ENCODE results near the gene ARID5B.
"Not testable (repeated sequence)": the region's sequence is repeated elsewhere in the genome, so short reads cannot be mapped to it uniquely, and the experiment has no call there.

The ARID5B gene, protein sequence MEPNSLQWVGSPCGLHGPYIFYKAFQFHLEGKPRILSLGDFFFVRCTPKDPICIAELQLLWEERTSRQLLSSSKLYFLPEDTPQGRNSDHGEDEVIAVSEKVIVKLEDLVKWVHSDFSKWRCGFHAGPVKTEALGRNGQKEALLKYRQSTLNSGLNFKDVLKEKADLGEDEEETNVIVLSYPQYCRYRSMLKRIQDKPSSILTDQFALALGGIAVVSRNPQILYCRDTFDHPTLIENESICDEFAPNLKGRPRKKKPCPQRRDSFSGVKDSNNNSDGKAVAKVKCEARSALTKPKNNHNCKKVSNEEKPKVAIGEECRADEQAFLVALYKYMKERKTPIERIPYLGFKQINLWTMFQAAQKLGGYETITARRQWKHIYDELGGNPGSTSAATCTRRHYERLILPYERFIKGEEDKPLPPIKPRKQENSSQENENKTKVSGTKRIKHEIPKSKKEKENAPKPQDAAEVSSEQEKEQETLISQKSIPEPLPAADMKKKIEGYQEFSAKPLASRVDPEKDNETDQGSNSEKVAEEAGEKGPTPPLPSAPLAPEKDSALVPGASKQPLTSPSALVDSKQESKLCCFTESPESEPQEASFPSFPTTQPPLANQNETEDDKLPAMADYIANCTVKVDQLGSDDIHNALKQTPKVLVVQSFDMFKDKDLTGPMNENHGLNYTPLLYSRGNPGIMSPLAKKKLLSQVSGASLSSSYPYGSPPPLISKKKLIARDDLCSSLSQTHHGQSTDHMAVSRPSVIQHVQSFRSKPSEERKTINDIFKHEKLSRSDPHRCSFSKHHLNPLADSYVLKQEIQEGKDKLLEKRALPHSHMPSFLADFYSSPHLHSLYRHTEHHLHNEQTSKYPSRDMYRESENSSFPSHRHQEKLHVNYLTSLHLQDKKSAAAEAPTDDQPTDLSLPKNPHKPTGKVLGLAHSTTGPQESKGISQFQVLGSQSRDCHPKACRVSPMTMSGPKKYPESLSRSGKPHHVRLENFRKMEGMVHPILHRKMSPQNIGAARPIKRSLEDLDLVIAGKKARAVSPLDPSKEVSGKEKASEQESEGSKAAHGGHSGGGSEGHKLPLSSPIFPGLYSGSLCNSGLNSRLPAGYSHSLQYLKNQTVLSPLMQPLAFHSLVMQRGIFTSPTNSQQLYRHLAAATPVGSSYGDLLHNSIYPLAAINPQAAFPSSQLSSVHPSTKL

DNA sequence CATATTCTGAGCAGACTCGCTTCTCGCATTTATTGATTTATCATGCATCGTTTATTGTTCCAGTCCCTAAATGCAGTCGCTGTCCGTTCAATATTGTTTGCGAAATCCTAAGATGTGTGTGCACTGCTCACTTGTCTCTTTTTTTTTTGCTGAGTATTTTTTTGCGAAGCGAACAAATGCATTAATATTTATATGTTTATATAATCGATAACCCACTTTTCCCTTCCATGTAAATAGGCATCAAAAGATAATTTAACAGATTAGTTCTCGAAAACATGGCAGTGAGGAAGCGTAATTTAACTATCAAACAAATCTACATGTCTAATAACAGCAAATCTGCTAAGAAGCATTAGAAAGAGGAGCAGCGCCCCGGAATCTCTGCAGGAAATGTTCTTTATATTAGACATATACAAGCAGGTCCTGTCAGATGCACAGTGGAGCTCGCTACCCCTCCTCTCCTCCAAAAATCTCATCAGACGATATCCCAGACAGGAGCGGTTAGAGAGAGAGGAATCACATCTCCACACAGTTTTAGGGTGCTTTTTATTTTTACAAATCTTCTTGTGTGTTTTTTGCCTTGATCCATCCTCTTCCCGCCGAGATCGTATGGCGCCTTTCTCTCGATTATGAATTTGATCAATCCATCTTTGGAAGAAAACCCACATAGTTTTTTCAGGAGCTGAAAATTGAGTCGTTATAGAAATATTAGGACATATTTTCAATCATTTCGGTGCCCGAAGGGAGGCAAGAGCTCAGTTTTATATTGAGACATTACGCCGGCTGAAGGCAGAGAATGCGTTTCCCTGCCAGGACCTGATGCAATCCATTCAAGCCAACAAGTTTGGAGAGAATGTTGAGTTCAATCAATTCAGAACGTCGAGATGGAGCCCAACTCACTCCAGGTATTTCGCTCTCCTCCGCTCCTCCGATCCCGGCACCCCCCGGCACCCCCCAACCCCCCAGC lies at the start of gene ARID5B:
Gene ARID5B (plus strand): TSS at position 871 of the 964 bp plus-strand sequence. CDS start 11 bp downstream, at position 882.
- peak; percentile 34 for DNase-seq

- DNase-seq = no peak
Measured at GRCh38 chr10:61852261-61852660, 49.2 kb upstream of the ARID5B start.

GRCh38 chr10:61855771-61856170 lies 45.7 kb upstream of the ARID5B start:
- DNase-seq = no peak

DNA sequence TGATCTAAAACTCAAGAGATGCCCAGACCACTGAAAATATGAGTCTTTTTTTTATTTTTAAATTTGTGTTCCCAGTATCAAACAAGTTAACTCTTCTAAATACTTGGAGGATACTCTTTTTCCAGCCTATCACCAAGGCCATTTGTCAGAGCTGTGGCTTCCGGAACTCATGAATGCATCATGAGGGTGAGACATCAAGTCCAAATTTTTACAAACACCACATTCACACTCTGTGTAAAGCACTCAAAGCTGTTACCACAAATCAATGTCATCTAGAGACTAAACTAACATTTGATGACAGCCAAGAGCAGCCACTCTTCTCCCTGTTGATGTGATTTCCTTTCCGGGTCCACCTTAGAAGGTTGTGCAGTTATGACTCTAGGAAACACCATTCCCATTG lies 43.8 kb upstream of the ARID5B start:
- DNase-seq = no peak

DNA sequence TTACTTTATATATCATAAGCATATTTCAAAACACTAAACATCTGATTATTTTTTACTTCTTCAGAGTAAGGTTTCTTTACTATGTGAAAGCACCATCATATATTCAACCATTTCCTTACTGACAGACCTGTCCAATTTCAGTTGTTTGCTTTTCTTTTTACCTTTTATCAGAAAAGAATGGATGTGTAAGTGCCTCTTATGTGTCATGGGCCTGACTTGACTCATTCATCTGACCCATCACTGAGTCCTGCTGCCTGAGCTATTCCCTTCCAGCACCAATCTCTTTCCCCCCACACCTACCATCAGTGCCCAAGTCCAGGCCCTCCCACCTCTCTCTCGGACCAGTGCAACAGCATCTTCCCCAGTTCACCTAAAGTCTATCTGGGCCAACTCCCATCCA lies 41.7 kb upstream of the ARID5B start:
- no peak for DNase-seq

GRCh38 chr10:61860964-61861758 lies 40.3 kb upstream of the ARID5B start:
- no peak for DNase-seq

GRCh38 chr10:61863981-61864380 lies 37.5 kb upstream of the ARID5B start:
- no peak for DNase-seq

GRCh38 chr10:61866700-61867368 lies 34.7 kb upstream of the ARID5B start:
- DNase-seq = no peak

DNA sequence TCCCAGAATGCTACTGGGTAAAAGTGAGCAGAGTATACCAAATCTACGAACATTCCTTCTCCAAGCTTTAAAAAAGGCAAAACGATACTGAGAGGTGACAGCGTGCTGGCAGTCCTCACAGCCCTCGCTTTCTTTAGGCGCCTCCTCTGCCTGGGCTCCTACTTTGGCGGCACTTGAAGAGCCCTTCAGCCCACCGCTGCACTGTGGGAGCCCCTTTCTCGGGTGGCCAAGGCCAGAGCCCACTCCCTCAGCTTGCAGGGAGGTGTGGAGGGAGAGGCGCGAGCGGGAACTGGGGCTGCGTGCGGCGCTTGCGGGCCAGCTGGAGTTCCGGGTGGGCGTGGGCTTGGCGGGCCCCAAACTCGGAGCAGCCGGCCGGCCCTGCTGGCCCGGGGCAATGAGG lies 34.1 kb upstream of the ARID5B start:
- DNase-seq = not testable (repeated sequence)

DNA sequence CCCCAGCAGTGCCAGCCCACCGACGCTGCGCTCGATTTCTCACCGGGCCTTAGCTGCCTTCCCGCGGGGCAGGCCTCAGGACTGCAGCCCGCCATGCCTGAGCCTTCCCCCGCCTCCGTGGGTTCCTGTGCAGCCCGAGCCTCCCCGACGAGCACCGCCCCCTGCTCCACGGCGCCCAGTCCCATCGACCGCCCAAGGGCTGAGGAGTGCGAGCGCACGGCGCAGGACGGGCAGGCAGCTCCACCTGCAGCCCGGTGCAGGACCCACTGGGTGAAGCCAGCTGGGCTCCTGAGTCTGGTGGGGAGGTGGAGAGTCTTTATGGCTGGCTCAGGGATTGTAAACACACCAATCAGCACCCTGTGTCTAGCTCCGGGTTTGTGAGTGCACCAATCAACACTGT lies 33.7 kb upstream of the ARID5B start:
- DNase-seq = not testable (repeated sequence)

- DNase-seq = no peak
Measured at GRCh38 chr10:61869041-61869675, 32.3 kb upstream of the ARID5B start.

DNA sequence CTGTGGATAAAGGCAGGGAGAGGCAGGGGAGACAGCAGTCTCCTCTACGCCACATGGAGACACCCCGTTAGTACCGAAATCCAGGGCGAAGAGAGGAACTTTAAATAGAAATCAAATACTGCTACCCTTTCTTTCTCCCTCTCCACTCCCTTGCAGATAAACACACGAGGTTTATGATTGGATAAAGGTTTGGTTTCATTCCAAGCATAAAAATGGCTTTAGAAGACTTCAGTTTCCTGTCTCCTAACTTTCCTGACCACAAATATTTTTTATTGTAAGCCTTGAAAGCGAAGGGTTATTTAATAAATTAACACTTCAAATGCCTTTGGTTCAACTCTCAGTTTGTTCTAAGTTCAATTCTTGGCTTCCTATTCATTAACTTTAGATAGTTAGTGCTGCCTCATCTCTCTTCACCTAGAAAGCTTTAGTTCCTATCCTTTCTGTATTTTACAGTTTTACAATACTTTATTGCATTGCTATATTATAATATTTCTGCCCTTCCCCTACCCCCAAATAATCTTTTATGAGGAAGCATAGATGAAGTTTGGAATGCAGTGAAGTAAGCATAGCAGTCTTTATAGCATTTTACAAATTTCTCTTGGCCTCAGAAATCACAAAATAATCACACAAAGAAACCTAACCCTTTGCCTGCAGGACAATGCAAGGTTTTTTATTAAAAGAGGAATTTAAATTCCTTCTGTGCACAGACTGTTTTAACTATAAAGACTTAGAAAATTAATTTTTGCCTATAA lies 31.5 kb upstream of the ARID5B start:
- DNase-seq = no peak

- DNase-seq = no peak
Measured at GRCh38 chr10:61870526-61870895, 31.0 kb upstream of the ARID5B start.

DNA sequence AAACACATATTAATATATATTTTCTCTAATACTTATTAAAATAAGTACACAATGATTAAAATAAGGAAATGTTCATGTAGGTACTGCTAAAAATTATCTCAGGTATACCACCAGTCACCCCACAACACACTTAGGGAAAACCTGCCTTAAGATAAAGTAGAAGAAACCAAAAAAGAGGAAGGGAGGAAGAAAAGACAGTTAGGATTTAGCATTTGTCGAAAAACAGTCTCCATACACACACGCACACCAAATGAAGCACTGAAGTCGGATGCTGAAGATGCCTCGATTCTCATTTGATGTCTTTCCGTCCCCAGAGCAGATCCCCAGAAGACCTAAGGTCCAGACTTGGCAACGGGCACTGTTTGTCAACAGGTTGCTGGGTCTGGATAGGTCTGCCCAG lies 30.0 kb upstream of the ARID5B start:
- DNase-seq = no peak

GRCh38 chr10:61877887-61878739 lies 23.4 kb upstream of the ARID5B start:
- DNase-seq = no peak

- DNase-seq = no peak
Measured at GRCh38 chr10:61878740-61879068, 22.8 kb upstream of the ARID5B start.

GRCh38 chr10:61882621-61883370 lies 18.7 kb upstream of the ARID5B start:
- DNase-seq = no peak
